Measurements from ENCODE around the gene CDSN.
A peak's percentile ranks its signal among the peaks of the same experiment; 100 is the strongest.

Gene CDSN

DNA sequence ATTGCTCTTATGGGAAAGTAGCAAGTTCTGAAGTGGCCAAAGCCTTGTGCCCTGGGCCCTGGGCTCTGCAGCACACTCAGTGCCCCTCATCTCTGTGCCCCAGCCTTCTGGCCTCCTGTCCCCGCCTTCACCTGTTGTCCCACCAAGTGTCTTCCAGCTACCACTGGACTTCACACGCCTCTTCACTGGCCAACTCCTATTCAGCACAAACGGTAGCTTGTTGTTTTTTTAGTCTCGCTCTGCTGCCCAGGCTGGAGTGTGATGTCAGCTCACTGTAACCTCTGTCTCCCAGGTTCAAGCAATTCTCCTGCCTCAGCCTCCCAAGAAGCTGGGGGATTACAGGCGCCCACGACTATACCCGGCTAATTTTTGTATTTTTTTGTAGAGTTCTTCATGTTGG lies 32.5 kb upstream of the CDSN start:
- Histone ChIP-seq H3K9me3 (replicated peaks in 1 of 11) (no peaks in the 10 kb centered on the region), H3K9ac (0 out of 22 replicates have a peak overlapping the region, but pooled peaks of 1 of the 11 experiments have one; percentile 18), H3K36me3 (peaks cover 31 to 70% (median 45%) of the 10 kb centered on the region in 11 experiments; a peak in 21 of 22 replicates), H3K4me1 (peaks cover 8 to 23% (median 11%) of the 10 kb centered on the region in 10 experiments; a peak in 19 of 20 replicates), H3K4me3 (no peak overlapping the region), H3K4me2 (no peak overlapping the region), H3K27me3 (no peaks in the 10 kb centered on the region), H3K27ac (no peak overlapping the region), H4K20me1 (no peaks in the 10 kb centered on the region; a peak in 2 of 22 replicates)
- no peak for TF ChIP-seq Cebpa-rat (IDR thresholded peaks at IDR 0.05)

DNA sequence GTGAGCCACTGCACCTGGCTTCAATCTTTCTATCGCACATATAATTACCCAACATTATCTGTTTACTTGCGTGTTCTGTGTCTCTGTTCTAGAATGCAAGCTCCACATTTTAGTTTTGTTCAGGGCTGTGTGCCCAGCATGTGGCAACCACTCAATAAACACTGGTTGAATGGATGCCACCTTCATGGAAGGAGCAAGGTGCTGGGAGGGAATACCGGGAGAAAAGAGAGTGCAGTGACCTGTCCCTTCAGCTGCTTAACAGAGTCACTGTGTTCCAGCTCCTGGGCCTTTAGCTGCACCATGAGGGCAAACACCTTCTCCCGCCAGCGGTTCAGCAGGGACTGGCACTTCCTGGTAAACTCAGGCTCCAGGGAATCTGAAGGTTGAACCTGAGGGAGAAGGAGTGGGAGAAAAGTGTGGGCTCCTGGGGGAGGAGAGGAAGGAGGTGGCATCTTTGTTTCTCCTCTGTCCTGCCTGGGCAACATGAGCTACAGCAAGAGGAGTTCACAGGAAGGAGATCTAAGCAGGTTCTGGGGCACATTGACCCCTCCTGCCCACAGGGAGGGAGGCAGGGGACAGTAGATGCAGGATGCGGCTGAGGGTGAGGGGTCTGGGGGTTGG lies 29.7 kb upstream of the CDSN start:
- no peaks in the 10 kb centered on the region for H3K9me3 ChIP-seq (replicated peaks in 1 of 11)
- peaks cover 0 to 2% (median 0%) of the 10 kb centered on the region in 11 experiments; a peak in 2 of 22 replicates for H4K20me1 ChIP-seq
- no peak overlapping the region for H3K4me2 ChIP-seq
- H3K4me3 ChIP-seq, result no peak overlapping the region
- TF ChIP-seq Cebpa-rat (IDR thresholded peaks at IDR 0.05), result no peak
- no peak overlapping the region for H3K27ac ChIP-seq
- peaks cover 25 to 74% (median 46%) of the 10 kb centered on the region in 11 experiments; a peak in 21 of 22 replicates for H3K36me3 ChIP-seq
- H3K9ac ChIP-seq, result no peak overlapping the region
- peaks cover 0 to 9% (median 0%) of the 10 kb centered on the region in 10 experiments; a peak in 3 of 20 replicates for H3K4me1 ChIP-seq
- H3K27me3 ChIP-seq, result no peaks in the 10 kb centered on the region

DNA sequence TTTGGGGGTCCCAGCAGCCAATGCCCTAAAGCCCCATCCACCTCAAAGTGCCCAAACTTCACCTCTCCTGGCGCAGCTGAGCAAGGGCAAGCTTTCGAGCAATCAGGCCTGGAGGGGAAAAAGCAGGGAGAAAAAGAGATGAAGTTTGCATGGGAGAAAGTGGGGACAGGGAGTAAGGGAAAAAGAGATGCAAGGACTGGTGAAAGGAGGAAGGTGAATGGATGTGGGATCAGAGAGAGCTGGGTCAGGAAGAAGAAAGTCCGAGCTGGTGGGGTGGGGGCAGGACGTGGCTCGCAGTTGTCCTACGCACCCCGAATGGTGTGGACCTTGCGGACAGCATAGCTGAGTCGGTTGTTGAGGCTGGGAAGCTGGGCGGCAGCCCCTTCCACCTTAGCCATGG lies 25.1 kb upstream of the CDSN start:
- H3K4me1 ChIP-seq, result no peaks in the 10 kb centered on the region
- H3K36me3 ChIP-seq, result peaks cover 31 to 66% (median 46%) of the 10 kb centered on the region in 11 experiments
- no peak overlapping the region for H3K4me3 ChIP-seq
- 0 out of 22 replicates have a peak overlapping the region, but pooled peaks of 1 of the 11 experiments have one; percentile 11 for H3K9ac ChIP-seq
- TF ChIP-seq Cebpa-rat (IDR thresholded peaks at IDR 0.05), result no peak
- no peak overlapping the region for H3K4me2 ChIP-seq
- H3K9me3 ChIP-seq (replicated peaks in 1 of 11), result no peaks in the 10 kb centered on the region
- H4K20me1 ChIP-seq, result peaks cover 0 to 6% (median 0%) of the 10 kb centered on the region in 11 experiments; a peak in 2 of 22 replicates
- H3K27me3 ChIP-seq, result no peaks in the 10 kb centered on the region
- no peak overlapping the region for H3K27ac ChIP-seq

DNA sequence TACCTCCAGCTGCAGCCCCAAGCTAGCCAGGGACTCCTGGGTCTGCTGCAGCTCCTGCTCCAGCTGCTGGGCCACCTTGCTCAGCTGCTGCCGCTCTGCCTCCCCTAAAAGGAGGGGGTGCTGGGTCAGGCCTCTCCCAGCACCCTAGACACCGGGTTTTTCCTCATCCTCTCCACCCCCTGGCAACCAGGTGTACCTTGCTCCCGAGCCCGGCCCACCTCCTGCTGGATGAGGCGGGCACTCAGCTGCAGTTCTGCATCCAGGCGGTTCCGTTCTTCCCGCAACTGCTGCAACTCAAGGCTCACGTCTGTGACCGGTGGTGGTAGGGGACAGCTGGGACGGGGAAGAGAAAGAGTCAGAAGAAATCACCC lies 24.7 kb upstream of the CDSN start:
- no peak overlapping the region for H3K9ac ChIP-seq
- no peaks in the 10 kb centered on the region for H3K4me1 ChIP-seq
- H3K4me3 ChIP-seq, result no peak overlapping the region
- no peaks in the 10 kb centered on the region for H3K9me3 ChIP-seq (replicated peaks in 1 of 11)
- no peaks in the 10 kb centered on the region for H3K27me3 ChIP-seq
- H3K4me2 ChIP-seq, result no peak overlapping the region
- no peak overlapping the region for H3K27ac ChIP-seq
- H3K36me3 ChIP-seq, result peaks cover 29 to 62% (median 42%) of the 10 kb centered on the region in 11 experiments
- peaks cover 0 to 6% (median 0%) of the 10 kb centered on the region in 11 experiments; a peak in 2 of 22 replicates for H4K20me1 ChIP-seq
- TF ChIP-seq Cebpa-rat (IDR thresholded peaks at IDR 0.05), result no peak

DNA sequence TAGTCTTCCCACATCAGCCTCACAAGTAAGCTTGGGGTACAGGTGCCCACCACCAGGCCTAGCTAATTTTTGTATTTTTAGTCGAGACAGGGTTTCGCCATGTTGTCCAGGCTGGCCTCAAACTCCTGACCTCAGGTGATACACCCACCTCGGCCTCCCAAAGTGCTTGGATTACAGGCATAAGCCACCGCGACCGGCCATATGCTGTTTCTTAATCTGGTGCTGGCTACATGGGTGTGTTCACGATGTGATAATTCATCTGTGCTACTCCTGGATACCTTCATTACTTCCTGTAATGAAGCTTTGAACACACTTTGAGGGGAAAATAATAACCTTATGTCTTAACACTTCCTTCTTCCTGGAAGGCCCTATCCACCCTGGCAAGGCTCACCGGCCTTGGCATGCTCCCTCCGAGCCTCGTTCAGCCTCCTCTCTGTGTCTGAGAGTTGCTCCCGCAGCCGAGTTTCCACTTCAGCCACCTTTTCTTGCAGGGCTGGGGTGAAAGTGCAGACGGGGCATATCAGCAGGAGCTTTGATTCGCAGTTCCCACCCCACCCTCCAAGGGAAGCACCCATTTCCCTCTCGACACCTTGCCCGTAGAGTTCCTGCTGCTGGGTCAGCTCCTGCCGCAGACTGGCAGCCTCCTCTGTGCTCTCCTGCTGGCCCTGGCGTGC lies 24.2 kb upstream of the CDSN start:
- no peak overlapping the region for H3K27ac ChIP-seq
- no peaks in the 10 kb centered on the region for H3K9me3 ChIP-seq (replicated peaks in 1 of 11)
- TF ChIP-seq Cebpa-rat (IDR thresholded peaks at IDR 0.05), result no peak
- H4K20me1 ChIP-seq, result peaks cover 0 to 6% (median 0%) of the 10 kb centered on the region in 11 experiments; a peak in 2 of 22 replicates
- H3K4me2 ChIP-seq, result no peak overlapping the region
- H3K4me3 ChIP-seq, result no peak overlapping the region
- no peak overlapping the region for H3K9ac ChIP-seq
- H3K36me3 ChIP-seq, result peaks cover 23 to 57% (median 39%) of the 10 kb centered on the region in 11 experiments; a peak in 21 of 22 replicates
- no peaks in the 10 kb centered on the region for H3K4me1 ChIP-seq
- no peaks in the 10 kb centered on the region for H3K27me3 ChIP-seq

DNA sequence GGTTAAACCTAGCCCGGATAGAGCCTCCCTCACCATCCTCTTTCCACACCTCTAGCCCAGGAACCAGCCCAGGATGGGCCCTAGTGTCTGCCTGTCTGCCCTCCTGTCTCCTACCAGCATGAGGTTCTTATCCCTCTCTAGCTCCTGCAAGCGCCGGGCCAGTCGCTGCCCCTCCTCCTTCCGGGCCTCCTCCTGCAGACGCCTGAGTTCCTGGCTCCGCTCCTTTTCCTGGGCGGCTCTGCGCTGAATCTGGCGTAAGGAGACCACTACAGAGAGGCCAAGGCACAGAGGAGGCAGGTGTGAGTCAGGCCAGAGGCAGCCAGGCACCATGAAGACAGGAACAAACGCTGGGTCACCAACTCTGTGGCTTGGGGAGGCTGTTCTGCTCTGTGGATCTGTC lies 22.9 kb upstream of the CDSN start:
- Histone ChIP-seq H3K9me3 (replicated peaks in 1 of 11) (no peaks in the 10 kb centered on the region), H3K27me3 (no peaks in the 10 kb centered on the region), H3K36me3 (peaks cover 21 to 50% (median 35%) of the 10 kb centered on the region in 11 experiments; a peak in 21 of 22 replicates), H3K4me3 (no peak overlapping the region), H3K4me1 (no peaks in the 10 kb centered on the region), H4K20me1 (peaks cover 0 to 6% (median 0%) of the 10 kb centered on the region in 11 experiments; a peak in 1 of 22 replicates), H3K9ac (no peak overlapping the region; a peak in 1 of 22 replicates), H3K4me2 (no peak overlapping the region), H3K27ac (no peak overlapping the region)
- TF ChIP-seq Cebpa-rat (IDR thresholded peaks at IDR 0.05), result no peak

DNA sequence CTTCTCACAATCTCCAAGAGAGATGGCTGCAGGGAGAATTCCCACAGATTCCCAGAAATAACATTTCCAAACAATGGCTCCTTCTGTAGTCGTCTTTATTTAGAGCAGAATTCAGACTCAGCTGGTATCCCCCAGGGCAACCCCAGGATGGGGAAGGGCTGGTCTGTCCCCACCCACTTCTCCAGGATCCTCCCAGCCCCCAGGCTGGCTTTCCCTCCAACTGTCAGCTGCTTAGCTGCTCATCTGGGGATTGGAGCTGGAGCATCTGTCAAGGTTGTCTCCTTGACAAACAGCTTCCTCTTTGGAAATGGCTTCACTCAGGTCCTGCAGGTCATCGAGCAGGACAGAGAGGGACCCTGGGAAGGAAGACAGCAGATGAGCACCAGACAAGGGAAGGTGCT lies 22.1 kb upstream of the CDSN start:
- Histone ChIP-seq H3K4me2 (no peak overlapping the region), H3K27ac (no peak overlapping the region), H3K9me3 (replicated peaks in 1 of 11) (no peaks in the 10 kb centered on the region), H3K9ac (no peak overlapping the region; a peak in 1 of 22 replicates), H4K20me1 (peaks cover 0 to 6% (median 0%) of the 10 kb centered on the region in 11 experiments; a peak in 1 of 22 replicates), H3K27me3 (no peaks in the 10 kb centered on the region), H3K4me1 (peaks cover 0 to 6% (median 5%) of the 10 kb centered on the region in 10 experiments; a peak in 11 of 20 replicates), H3K36me3 (peaks cover 21 to 48% (median 35%) of the 10 kb centered on the region in 11 experiments; a peak in 21 of 22 replicates), H3K4me3 (no peak overlapping the region)
- no peak for TF ChIP-seq Cebpa-rat (IDR thresholded peaks at IDR 0.05)

DNA sequence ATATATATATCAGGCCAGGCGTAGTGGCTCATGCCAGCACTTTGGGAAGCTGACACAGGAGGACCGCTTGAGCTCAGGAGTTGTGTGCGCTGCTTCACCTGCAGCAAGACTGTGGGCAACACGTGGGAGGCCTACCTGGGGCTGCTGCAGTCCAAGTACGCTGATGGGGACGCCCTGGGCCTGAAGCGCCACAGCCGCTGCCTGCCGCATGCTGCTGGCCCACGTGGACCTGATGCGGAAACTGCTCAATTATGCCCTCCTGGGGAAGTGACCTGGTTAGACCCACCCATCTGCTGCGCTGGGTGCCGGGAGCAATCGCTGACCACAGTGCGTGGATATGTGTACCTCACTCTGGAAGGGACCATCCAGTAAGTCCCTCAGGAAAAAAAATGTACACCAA lies 20.4 kb upstream of the CDSN start:
- Histone ChIP-seq H3K9ac (no peak overlapping the region), H4K20me1 (peaks cover 0 to 6% (median 0%) of the 10 kb centered on the region in 11 experiments; a peak in 1 of 22 replicates), H3K27ac (no peak overlapping the region), H3K36me3 (peaks cover 21 to 34% (median 31%) of the 10 kb centered on the region in 11 experiments; a peak in 21 of 22 replicates), H3K4me3 (no peak overlapping the region), H3K27me3 (no peaks in the 10 kb centered on the region), H3K9me3 (replicated peaks in 1 of 11) (no peaks in the 10 kb centered on the region), H3K4me2 (no peak overlapping the region), H3K4me1 (peaks cover 0 to 6% (median 5%) of the 10 kb centered on the region in 10 experiments; a peak in 11 of 20 replicates)
- TF ChIP-seq Cebpa-rat (IDR thresholded peaks at IDR 0.05), result no peak

DNA sequence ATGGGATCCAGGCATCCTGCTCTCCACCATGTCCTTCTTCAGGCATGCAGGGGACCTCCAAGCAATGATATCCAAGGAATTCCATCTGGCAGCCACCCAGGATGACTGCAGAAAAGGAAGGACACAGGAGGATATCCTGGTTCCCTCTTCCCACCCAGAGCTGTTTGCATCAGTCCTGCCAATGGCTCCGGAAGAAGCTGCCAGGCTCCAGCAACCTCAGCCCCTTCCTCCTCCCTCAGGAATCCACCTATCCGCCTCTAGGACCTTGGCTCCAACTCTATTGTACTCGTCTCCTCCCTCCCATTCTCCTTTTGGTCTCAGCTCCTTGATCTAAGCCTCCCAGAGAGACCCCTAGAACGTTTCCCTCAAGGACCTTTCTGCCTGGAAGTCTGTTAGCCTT lies 19.4 kb upstream of the CDSN start:
- Histone ChIP-seq H3K4me2 (no peak overlapping the region), H4K20me1 (peaks cover 0 to under 1% (median 0%) of the 10 kb centered on the region in 11 experiments; a peak in 1 of 22 replicates), H3K27ac (no peak overlapping the region), H3K9me3 (replicated peaks in 1 of 11) (no peaks in the 10 kb centered on the region), H3K4me1 (peaks cover 0 to 6% (median 5%) of the 10 kb centered on the region in 10 experiments; a peak in 11 of 20 replicates), H3K9ac (no peak overlapping the region), H3K4me3 (no peak overlapping the region), H3K36me3 (peaks cover 10 to 26% (median 21%) of the 10 kb centered on the region in 11 experiments; a peak in 21 of 22 replicates), H3K27me3 (no peaks in the 10 kb centered on the region)
- no peak for TF ChIP-seq Cebpa-rat (IDR thresholded peaks at IDR 0.05)
